ENCODE measurements around the gene ARHGAP42.

- TF ChIP-seq CTCF (IDR thresholded peaks at IDR 0.05) (no peak), POLR2AphosphoS5 (IDR thresholded peaks at IDR 0.05; ENCODE audit: low read depth, low read length) (no peak), TCF7L2 (IDR thresholded peaks at IDR 0.05; ENCODE audit: low read depth, low read length) (no peak)
These were observed 274.5 kb downstream of the ARHGAP42 start for GRCh38 chr11:100961633-100962032.

Measured in Panc1 (cell line).